Gastroesophageal sphincter (tissue), 3 donors: Measurements from ENCODE around the gene ZSWIM6.

Experiments
- CTCF ChIP-seq, 4 experiments: fragments of 200-600 bp in 2 of 4; fragments of 450-650 bp in 2 of 4; sonication (generic) in 1 of 4; IDR thresholded peaks; one replicate each; pipeline ENCODE4 v1.5.1; 2017 to 2019; ENCODE audit warnings: antibody characterized with exemption in 4 of 4, mild to moderate bottlenecking in 2 of 4, moderate library complexity in 2 of 4
- POLR2A ChIP-seq, 2 donors: fragments of 450-650 bp; IDR thresholded peaks; one replicate each; pipeline ENCODE4 v1.6.1; 2017; ENCODE audit warnings: antibody characterized with exemption in 2 of 2, mild to moderate bottlenecking in 2 of 2, moderate library complexity in 1 of 2
- POLR2AphosphoS5 ChIP-seq: sonication (generic); formaldehyde crosslinking; IDR thresholded peaks from one replicate; pipeline ENCODE4 v1.6.1; 2017; ENCODE audit warnings: antibody characterized with exemption

- TF ChIP-seq CTCF (IDR thresholded peaks at IDR 0.05) (no peak), POLR2A (IDR thresholded peaks at IDR 0.05) (no peak), POLR2AphosphoS5 (peak; percentile 38)
Measured at GRCh38 chr5:61409568-61409967, 77.5 kb downstream of the ZSWIM6 start.
